GM12874 (cell line): ENCODE measurements around the gene CYP2W1.

ENCODE experiments used
- TF ChIP-seq, protein P1 (sequence below): IDR thresholded peaks from 2 replicates; pipeline ENCODE4 v1.5.1; 2011; ENCODE audit warnings: low read depth, mild to moderate bottlenecking, control low read depth, low read length, moderate library complexity; ENCODE audit not compliant: insufficient read depth

The CYP2W1 gene

DNA sequence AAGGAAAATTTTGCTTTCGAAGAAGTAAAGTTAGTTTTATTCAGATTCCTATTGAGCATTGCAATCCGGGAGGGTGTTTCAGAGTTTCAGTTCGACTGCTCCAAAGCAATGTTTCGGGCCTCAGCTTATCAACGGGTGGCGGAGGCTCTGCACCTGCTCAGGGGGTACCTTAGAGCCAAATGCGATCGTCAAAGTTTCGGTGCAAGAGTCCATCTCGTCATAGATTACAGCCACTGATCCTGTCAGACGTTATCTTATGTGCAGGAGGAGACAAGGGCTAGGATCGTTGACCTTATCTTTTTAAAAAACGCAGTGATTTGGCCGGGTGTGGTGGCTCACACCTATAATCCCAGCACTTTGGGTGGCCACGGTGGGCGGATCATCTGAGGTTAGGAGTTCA is 3.8 kb upstream of the CYP2W1 start:
- TF ChIP-seq, protein P1, sequence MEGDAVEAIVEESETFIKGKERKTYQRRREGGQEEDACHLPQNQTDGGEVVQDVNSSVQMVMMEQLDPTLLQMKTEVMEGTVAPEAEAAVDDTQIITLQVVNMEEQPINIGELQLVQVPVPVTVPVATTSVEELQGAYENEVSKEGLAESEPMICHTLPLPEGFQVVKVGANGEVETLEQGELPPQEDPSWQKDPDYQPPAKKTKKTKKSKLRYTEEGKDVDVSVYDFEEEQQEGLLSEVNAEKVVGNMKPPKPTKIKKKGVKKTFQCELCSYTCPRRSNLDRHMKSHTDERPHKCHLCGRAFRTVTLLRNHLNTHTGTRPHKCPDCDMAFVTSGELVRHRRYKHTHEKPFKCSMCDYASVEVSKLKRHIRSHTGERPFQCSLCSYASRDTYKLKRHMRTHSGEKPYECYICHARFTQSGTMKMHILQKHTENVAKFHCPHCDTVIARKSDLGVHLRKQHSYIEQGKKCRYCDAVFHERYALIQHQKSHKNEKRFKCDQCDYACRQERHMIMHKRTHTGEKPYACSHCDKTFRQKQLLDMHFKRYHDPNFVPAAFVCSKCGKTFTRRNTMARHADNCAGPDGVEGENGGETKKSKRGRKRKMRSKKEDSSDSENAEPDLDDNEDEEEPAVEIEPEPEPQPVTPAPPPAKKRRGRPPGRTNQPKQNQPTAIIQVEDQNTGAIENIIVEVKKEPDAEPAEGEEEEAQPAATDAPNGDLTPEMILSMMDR, result no peak

DNA sequence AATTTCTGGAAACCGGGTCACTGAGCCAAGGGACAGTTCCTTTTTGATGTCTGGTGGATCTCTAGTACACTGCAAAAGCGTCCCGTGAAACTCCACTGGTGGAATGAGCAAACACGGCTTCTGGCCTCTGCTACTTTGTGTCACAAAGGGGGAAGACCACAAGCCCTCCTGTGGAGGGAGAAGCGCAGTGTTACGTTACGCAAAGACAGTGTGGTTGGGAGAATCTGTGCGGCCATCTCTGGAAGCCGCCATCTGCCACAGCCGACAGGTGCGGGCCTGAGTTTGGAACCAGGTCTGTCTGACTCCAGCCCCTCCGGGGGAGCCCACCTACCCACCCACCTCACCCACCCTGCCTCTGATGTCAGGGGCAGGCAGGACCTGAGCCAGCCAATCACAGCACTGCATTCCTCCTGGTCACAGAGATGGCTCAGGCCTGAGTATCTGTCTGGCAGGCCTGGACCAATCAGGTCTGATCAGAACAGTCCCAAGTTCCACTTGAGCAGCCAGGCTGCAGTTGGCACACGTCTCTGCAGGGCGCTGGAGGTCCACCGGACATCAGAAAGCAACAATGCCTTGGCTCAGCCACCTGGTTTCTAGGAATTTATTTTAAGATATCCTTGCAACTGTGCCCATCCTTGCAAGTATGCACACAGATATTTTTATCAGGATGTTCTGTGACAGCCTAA is 3.0 kb upstream of the CYP2W1 start:
- TF ChIP-seq, protein P1, result no peak

DNA sequence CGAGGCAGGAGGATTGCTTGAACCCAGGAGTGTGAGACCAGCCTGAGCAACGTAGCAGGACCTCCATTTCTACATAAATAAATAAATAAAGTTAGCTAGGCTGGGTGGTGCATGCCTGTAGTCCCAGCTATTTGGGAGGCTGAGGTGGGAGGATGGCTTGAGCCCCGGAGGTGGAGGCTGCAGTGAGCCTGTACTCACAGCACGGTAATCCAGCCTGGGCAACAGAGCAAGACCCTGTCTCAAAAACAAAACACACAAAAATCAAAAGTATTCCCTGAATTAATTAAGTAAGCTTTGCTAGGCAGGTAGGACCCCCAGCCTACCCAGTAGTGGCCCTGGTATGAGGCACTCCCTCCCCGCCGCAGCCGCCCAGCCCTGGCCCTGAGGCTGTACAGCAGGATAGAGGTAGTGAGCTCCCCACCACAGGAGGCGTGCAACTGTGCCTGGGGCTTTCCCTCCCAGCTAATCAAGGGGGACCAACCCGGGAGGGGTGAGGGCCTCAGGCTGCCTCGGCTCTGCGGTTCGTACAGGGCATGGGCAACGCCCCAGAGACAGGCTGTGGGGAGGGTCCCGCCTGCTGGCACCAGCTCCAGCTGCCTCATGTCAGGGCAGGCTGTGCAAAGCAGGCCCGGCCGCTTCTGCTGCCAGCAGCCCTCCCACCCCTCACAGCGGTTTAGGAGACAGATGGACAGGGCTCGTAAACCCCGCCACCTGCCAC is 1.0 kb upstream of the CYP2W1 start:
- TF ChIP-seq, protein P1, result no peak

DNA sequence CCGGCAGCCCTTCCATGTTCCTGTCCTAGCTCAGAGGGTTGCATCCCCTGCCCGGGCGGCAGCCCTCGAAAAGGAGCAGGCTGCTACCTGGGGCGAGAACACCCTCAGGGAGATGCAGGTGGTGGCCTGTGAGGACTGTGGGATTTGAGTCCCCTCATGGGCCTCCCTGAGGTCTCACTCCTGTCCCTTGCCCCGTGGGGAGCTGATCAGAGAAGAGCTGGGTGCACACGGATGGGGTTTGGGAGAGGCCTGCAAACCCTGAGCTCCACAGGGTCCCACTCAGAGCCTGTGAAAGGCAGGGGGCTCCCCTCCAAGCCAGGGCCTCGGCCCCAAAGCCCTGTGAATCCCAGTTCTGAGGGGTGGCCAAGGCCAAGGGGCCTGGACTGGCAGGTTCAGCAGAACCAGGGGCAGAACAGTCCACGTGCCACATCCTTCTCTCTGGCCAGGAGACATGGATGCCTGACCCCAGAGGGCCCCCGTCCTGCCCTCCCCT is 424 bp upstream of the CYP2W1 start:
- TF ChIP-seq, protein P1, result no peak

DNA sequence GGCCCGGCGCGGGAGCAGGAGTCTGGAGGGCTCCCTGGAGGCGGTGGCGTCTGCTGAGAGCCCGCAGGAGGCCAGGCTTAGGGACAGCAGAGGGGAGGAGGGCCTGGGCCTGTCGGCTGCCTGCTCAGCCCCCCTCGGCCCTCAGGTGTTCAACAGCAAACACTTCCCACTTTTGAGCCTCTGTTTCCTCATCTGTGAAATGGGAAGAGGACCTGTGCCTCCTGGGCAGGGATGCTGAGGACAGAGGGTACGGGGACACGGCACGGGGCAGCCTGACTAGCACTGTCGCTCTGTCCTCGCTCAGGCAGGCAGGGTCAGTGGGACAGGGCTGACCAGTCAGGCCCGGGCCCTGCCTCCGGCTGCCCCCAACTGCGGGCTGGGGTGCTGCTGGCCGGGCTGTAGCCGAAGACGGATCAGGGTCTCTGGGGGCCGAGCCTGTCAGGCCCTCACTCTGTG is 663 bp downstream of the CYP2W1 start:
- TF ChIP-seq, protein P1, result no peak

DNA sequence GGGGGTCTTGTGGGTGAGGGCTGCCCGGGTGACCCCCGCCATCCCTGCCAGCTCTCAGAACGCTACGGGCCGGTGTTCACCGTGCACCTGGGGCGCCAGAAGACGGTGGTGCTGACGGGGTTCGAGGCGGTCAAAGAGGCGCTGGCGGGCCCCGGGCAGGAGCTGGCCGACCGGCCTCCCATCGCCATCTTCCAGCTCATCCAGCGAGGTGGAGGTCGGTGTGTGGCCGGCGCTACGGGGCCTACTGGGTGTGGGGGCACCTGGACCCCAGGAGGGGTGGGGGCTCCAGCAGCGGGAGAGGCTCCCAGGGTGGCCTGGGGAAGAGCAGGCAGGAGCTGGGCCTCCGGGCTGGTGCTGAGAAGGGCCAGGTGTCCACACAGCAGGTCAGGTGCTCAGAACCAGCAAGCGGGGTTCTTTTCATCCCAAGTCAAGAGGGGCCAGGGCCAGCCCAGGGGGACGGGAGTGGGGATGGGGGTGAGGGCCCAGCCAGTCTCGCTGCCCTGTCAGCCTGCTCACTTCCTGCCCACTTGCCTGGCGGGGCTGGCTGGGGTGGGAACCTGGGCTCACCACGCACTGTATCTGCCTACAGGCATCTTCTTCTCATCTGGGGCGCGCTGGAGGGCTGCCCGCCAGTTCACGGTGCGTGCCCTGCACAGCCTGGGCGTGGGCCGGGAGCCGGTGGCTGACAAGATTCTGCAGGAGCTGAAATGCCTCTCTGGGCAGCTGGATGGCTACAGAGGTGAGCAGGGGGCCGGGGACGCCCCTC is 1.6 kb downstream of the CYP2W1 start:
- TF ChIP-seq, protein P1, result no peak

DNA sequence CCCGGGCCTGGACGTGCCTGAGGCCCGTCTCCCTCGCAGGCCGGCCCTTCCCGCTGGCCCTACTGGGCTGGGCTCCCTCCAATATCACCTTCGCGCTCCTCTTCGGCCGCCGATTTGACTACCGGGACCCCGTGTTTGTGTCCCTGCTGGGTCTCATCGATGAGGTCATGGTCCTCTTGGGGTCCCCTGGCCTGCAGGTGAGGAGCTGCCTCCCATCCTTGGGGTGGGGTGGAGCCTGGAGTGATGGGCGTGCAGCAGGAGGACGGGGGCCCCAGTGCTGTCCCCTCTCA is 2.1 kb downstream of the CYP2W1 start:
- TF ChIP-seq, protein P1, result no peak
